K562 (cell line): Measurements from ENCODE around the gene FADS6. TPM values are rescaled to one million over a fixed set of nuclear protein-coding genes. Genes with fewer than 3 reads are reported as not detected.

Experiments
- ATF4 ChIP-seq: fragments of 450-650 bp; formaldehyde crosslinking; IDR thresholded peaks from 2 replicates; pipeline ENCODE4 v1.4.0; 2022; ENCODE audit warnings: mild to moderate bottlenecking, moderate library complexity
- CHD7 ChIP-seq: fragments of 200-600 bp; sonication (generic); IDR thresholded peaks from one replicate; pipeline ENCODE4 v1.6.1; 2012; ENCODE audit warnings: mild to moderate bottlenecking, low read depth, low read length, inconsistent platforms
- E2F1 ChIP-seq: sonication (generic); formaldehyde crosslinking; IDR thresholded peaks from 2 replicates; pipeline ENCODE4 v1.8.1; 2023; ENCODE audit warnings: mild to moderate bottlenecking, missing genetic modification reagents, moderate library complexity
- MCM2 ChIP-seq: fragments of 450-650 bp; IDR thresholded peaks from 2 replicates; pipeline ENCODE4 v1.6.1; 2017; ENCODE audit warnings: low read depth, mild to moderate bottlenecking
- NFE2L1 ChIP-seq: fragments of 450-650 bp; IDR thresholded peaks from 2 replicates; pipeline ENCODE4 v1.6.1; 2016; ENCODE audit warnings: missing genetic modification characterization, low read depth, mild to moderate bottlenecking, missing compliant biosample characterization, moderate library complexity, borderline replicate concordance
- NR2C2 ChIP-seq, 2 experiments: fragments of 200-800 bp in 1 of 2; sonication (Bioruptor generic) in 1 of 2; sonication (generic) in 1 of 2; formaldehyde crosslinking in 1 of 2; IDR thresholded peaks; 2 replicates each; pipeline versions ENCODE4 v1.6.1 to v1.8.0; 2016 to 2022; ENCODE audit warnings: mild to moderate bottlenecking in 1 of 2, missing compliant biosample characterization in 1 of 2, missing genetic modification characterization in 1 of 2, missing genetic modification reagents in 1 of 2
- PHF21A ChIP-seq: fragments of 450-650 bp; IDR thresholded peaks from 2 replicates; pipeline ENCODE4 v1.6.1; 2017; ENCODE audit warnings: low read depth, borderline replicate concordance
- RAD21 ChIP-seq, 2 experiments: fragments of 250-450 bp in 1 of 2; fragments of 450-650 bp in 1 of 2; sonication (Bioruptor Pico) in 1 of 2; formaldehyde crosslinking in 1 of 2; IDR thresholded peaks in 1 of 2; conservative IDR thresholded peaks in 1 of 2; 2 replicates each; pipeline versions ENCODE4 v1.4.0 to v1.8.0; 2020 to 2022; ENCODE audit warnings: mild to moderate bottlenecking in 2 of 2, moderate library complexity in 1 of 2
- SPI1 ChIP-seq: IDR thresholded peaks from 2 replicates; pipeline ENCODE4 v1.6.1; 2011; ENCODE audit warnings: low read depth, low read length, control low read depth, borderline replicate concordance
- THRB ChIP-seq: fragments of 450-650 bp; formaldehyde crosslinking; conservative IDR thresholded peaks from 2 replicates; pipeline ENCODE4 v1.4.0; 2022; ENCODE audit warnings: mild to moderate bottlenecking, missing genetic modification characterization
- polyA plus RNA-seq, 8 experiments: library from polyadenylated mRNA; depleted of rRNA in 4 of 8; stranded (reverse) in 5 of 8; unstranded in 3 of 8; fragments of >200 nt; fragmentation: Nextera tagmentation in 2 of 8; fragmentation: Illumina TruSeq in 1 of 8; extraction: Ambion mirVana in 2 of 8; extraction: Trizol in 1 of 8; gene quantifications; 2 replicates each; pipeline versions ENCODE4 v1.2.1 to v1.2.3, GENCODE V29; 2011 to 2014; ENCODE audit warnings: inconsistent platforms in 1 of 8, missing spikeins in 1 of 8
- total RNA-seq, 7 experiments: library from RNA; depleted of rRNA in 6 of 7; stranded (reverse); fragments of >200 nt in 6 of 7; fragmentation: Illumina TruSeq in 2 of 7; extraction: Trizol in 2 of 7; gene quantifications; 2 replicates each; pipeline versions ENCODE4 v1.2.1 to v1.2.3, GENCODE V29; 2011 to 2021; ENCODE audit warnings: low replicate concordance in 1 of 7

FADS6 gene
- total and polyA plus RNA-seq, 9 of the 15 experiments (the other 6 are each of a cell fraction or from before 2014, with no cell fraction given), result 0.18 to 0.22 TPM; not detected in 7

- TF ChIP-seq CHD7 (no peak), NFE2L1 (no peak), RAD21 (CRISPR knock-in tag; conservative IDR thresholded peaks at IDR 0.05 in 1 of 2, IDR thresholded peaks at IDR 0.05 in 1 of 2) (peak in 1 of 2 experiments; percentile 30; a peak in 2 of 4 replicates), E2F1 (peak; percentile 94), PHF21A (no peak), THRB (CRISPR knock-in tag) (0 out of 2 replicates have a peak, but pooled peaks have one; percentile 53), NR2C2 (CRISPR knock-in tag; IDR thresholded peaks at IDR 0.05) (0 out of 2 replicates have a peak, but pooled peaks have one; percentile 38), NR2C2 (tag; IDR thresholded peaks at IDR 0.05) (peak; percentile 57), SPI1 (peak; percentile 77), ATF4 (CRISPR knock-in tag) (peak; percentile 90), MCM2 (no peak)
Observed at GRCh38 chr17:74873037-74873873, 20.2 kb downstream of the FADS6 start (continued).
